Uterus (tissue), 2 donors: Measurements from ENCODE around the gene ADAMTS18.

Experiments
- POLR2A ChIP-seq, 2 donors: fragments of 450-650 bp; IDR thresholded peaks; one replicate each; pipeline ENCODE4 v1.6.1; 2016; ENCODE audit warnings: antibody characterized with exemption in 2 of 2, mild to moderate bottlenecking in 1 of 2, moderate library complexity in 1 of 2
- TF ChIP-seq, protein P1 (sequence below), 4 experiments: fragments of 200-600 bp in 2 of 4; fragments of 450-650 bp in 2 of 4; sonication (generic) in 2 of 4; IDR thresholded peaks; one replicate each; pipeline ENCODE4 v1.5.1; 2016 to 2019; ENCODE audit warnings: antibody characterized with exemption in 4 of 4, mild to moderate bottlenecking in 2 of 4, moderate library complexity in 1 of 4

DNA sequence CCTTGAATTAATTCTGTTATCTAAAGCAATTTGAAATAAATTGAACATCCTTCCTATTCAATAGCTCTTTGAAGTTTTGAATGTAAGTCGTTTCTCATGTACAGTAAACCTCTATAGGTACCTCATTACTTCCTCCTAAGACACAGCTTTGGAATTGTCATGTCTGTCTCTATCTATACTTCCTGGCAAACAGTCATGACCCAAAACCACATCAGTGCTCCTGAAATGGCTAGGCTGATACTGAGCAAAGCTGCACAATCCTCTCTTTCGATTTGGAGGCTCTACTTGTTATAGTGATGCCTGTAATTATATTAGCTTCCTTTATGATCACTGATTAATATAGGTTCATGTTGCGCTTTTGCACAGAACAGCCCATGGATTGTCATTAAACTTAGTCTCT, 110.1 kb downstream of the ADAMTS18 start:
- TF ChIP-seq, protein P1, sequence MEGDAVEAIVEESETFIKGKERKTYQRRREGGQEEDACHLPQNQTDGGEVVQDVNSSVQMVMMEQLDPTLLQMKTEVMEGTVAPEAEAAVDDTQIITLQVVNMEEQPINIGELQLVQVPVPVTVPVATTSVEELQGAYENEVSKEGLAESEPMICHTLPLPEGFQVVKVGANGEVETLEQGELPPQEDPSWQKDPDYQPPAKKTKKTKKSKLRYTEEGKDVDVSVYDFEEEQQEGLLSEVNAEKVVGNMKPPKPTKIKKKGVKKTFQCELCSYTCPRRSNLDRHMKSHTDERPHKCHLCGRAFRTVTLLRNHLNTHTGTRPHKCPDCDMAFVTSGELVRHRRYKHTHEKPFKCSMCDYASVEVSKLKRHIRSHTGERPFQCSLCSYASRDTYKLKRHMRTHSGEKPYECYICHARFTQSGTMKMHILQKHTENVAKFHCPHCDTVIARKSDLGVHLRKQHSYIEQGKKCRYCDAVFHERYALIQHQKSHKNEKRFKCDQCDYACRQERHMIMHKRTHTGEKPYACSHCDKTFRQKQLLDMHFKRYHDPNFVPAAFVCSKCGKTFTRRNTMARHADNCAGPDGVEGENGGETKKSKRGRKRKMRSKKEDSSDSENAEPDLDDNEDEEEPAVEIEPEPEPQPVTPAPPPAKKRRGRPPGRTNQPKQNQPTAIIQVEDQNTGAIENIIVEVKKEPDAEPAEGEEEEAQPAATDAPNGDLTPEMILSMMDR (IDR thresholded peaks at IDR 0.05): no peak
- TF ChIP-seq POLR2A (IDR thresholded peaks at IDR 0.05): no peak
